HEK293T (cell line): ENCODE data around the gene PLA2G3.

Experiments used
- ARNT ChIP-seq: fragments of 450-650 bp; IDR thresholded peaks from 2 replicates; pipeline ENCODE4 v1.6.1; 2017; ENCODE audit warnings: mild to moderate bottlenecking
- BHLHE40 ChIP-seq: fragments of 450-650 bp; IDR thresholded peaks from 2 replicates; pipeline ENCODE4 v1.6.1; 2016; ENCODE audit warnings: mild to moderate bottlenecking, moderate library complexity, borderline replicate concordance
- ELF4 ChIP-seq: fragments of 450-650 bp; IDR thresholded peaks from 2 replicates; pipeline ENCODE4 v1.6.1; 2017; ENCODE audit warnings: antibody characterized with exemption
- FOXA1 ChIP-seq: fragments of 450-650 bp; IDR thresholded peaks from 2 replicates; pipeline ENCODE4 v1.6.1; 2016; ENCODE audit warnings: mild to moderate bottlenecking
- FOXK2 ChIP-seq: fragments of 450-650 bp; IDR thresholded peaks from 2 replicates; pipeline ENCODE4 v1.6.1; 2016; ENCODE audit warnings: mild to moderate bottlenecking
- FOXM1 ChIP-seq: fragments of 450-650 bp; IDR thresholded peaks from 2 replicates; pipeline ENCODE4 v1.6.1; 2017; ENCODE audit warnings: mild to moderate bottlenecking, borderline replicate concordance
- HDGF ChIP-seq: fragments of 450-650 bp; IDR thresholded peaks from 2 replicates; pipeline ENCODE4 v1.6.1; 2017; ENCODE audit warnings: antibody characterized with exemption, borderline replicate concordance
- L3MBTL2 ChIP-seq: fragments of 450-650 bp; conservative IDR thresholded peaks from 2 replicates; pipeline ENCODE4 v1.6.1; 2016; ENCODE audit warnings: mild to moderate bottlenecking
- NFRKB ChIP-seq: fragments of 450-650 bp; IDR thresholded peaks from 2 replicates; pipeline ENCODE4 v1.6.1; 2016; ENCODE audit warnings: mild to moderate bottlenecking, moderate library complexity
- SP1 ChIP-seq: fragments of 450-650 bp; IDR thresholded peaks from 2 replicates; pipeline ENCODE4 v1.6.1; 2017
- SUZ12 ChIP-seq: fragments of 450-650 bp; IDR thresholded peaks from 2 replicates; pipeline ENCODE4 v1.6.1; 2016; ENCODE audit warnings: mild to moderate bottlenecking
- TARDBP ChIP-seq: fragments of 450-650 bp; IDR thresholded peaks from 2 replicates; pipeline ENCODE4 v1.6.1; 2016
- TF ChIP-seq, protein P1 (sequence below): fragments of 450-650 bp; IDR thresholded peaks from 2 replicates; pipeline ENCODE4 v1.6.1; 2016

DNA sequence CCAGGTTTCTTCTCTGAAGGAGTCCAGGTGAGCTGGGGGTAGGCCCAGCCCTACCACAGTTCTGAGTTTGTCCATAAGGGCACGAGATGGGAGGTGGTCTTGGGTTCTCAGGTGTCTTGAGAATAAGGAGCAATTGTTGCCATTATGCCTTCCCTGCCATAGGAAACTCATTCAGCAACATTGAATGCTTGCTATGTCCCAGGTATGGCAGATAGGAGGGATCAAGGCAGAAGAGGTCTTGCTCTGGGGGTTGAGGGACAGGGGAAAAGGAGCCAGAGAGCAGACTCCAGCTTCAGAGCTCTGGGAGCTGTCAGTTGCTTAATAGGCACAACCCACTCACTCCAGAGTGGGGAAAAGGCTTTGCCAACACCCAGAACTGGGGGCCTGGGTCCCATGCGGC lies 37.2 kb downstream of the PLA2G3 start:
- TF ChIP-seq ELF4 (no peak), SP1 (no peak), L3MBTL2 (no peak), FOXA1 (no peak), FOXK2 (no peak), FOXM1 (no peak), BHLHE40 (no peak), SUZ12 (no peak), HDGF (no peak), NFRKB (no peak), TARDBP (no peak), ARNT (no peak)
- TF ChIP-seq, protein P1, sequence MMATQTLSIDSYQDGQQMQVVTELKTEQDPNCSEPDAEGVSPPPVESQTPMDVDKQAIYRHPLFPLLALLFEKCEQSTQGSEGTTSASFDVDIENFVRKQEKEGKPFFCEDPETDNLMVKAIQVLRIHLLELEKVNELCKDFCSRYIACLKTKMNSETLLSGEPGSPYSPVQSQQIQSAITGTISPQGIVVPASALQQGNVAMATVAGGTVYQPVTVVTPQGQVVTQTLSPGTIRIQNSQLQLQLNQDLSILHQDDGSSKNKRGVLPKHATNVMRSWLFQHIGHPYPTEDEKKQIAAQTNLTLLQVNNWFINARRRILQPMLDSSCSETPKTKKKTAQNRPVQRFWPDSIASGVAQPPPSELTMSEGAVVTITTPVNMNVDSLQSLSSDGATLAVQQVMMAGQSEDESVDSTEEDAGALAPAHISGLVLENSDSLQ = no peak
